Esophagus squamous epithelium (tissue), 5 donors: ENCODE results near the gene BIN2. TPM values are rescaled to one million over a fixed set of nuclear protein-coding genes. Genes with fewer than 3 reads are reported as not detected.

Source experiments
- DNase-seq: peaks from one replicate; lab custom pipeline; 2025; lab: John Stamatoyannopoulos, UW
- H3K27ac ChIP-seq, 4 donors: fragments of 200-600 bp; sonication (generic); one replicate each; pipeline ENCODE4 v1.5.1; 2016 to 2019; ENCODE audit warnings: mild to moderate bottlenecking in 1 of 4
- H3K27me3 ChIP-seq, 4 donors: fragments of 200-600 bp; sonication (generic); 1 replicate in 3 of 4; 2 replicates in 1 of 4; pipeline versions ENCODE4 v1.5.1 to v1.6.0; 2017 to 2021; ENCODE audit warnings: antibody characterized with exemption in 1 of 4
- H3K36me3 ChIP-seq, 3 donors: fragments of 200-600 bp; sonication (generic); one replicate each; pipeline ENCODE4 v1.5.1; 2016 to 2019
- H3K4me1 ChIP-seq, 3 donors: fragments of 200-600 bp; sonication (generic); one replicate each; pipeline ENCODE4 v1.5.1; 2017 to 2019
- H3K4me3 ChIP-seq, 4 donors: fragments of 200-600 bp; sonication (generic); 1 replicate in 3 of 4; 2 replicates in 1 of 4; pipeline ENCODE4 v1.5.1; 2016 to 2019; ENCODE audit warnings: mild to moderate bottlenecking in 2 of 4, moderate library complexity in 1 of 4
- H3K9me3 ChIP-seq, 3 donors: fragments of 200-600 bp; sonication (generic); one replicate each; pipeline ENCODE4 v1.5.1; 2016 to 2019
- CTCF ChIP-seq, 6 experiments: fragments of 450-650 bp in 4 of 6; fragments of 200-600 bp in 2 of 6; sonication (generic) in 2 of 6; IDR thresholded peaks; one replicate each; pipeline ENCODE4 v1.5.1; 2016 to 2019; ENCODE audit warnings: antibody characterized with exemption in 6 of 6, mild to moderate bottlenecking in 4 of 6, moderate library complexity in 4 of 6
- POLR2A ChIP-seq, 4 donors: fragments of 450-650 bp; IDR thresholded peaks; one replicate each; pipeline ENCODE4 v1.6.1; 2017; ENCODE audit warnings: antibody characterized with exemption in 4 of 4, mild to moderate bottlenecking in 4 of 4, moderate library complexity in 3 of 4
- WGBS, 2 donors: methylation state at CpG; one replicate each; pipeline ENCODE4 v1.1.5; 2018; 5-methylcytosine and 5-hydroxymethylcytosine counted together
- intact Hi-C: fragments of 100-400 bp; cut with DNase I; formaldehyde crosslinking; loops from one replicate; pipeline ENCODE4 v1.15.0; 2022
- total RNA-seq, 4 donors: library from RNA; depleted of rRNA; stranded (reverse); fragments of >200 nt; gene quantifications; one replicate each; pipeline ENCODE4 v1.1.0, GENCODE V29; 2016
- donor health status: DM: yes; HTN: yes; CAD: no.

Gene BIN2
- total RNA-seq, 4 donors from 2014 or later, result 1.7 to 5.5 (median 3.3) TPM

DNA sequence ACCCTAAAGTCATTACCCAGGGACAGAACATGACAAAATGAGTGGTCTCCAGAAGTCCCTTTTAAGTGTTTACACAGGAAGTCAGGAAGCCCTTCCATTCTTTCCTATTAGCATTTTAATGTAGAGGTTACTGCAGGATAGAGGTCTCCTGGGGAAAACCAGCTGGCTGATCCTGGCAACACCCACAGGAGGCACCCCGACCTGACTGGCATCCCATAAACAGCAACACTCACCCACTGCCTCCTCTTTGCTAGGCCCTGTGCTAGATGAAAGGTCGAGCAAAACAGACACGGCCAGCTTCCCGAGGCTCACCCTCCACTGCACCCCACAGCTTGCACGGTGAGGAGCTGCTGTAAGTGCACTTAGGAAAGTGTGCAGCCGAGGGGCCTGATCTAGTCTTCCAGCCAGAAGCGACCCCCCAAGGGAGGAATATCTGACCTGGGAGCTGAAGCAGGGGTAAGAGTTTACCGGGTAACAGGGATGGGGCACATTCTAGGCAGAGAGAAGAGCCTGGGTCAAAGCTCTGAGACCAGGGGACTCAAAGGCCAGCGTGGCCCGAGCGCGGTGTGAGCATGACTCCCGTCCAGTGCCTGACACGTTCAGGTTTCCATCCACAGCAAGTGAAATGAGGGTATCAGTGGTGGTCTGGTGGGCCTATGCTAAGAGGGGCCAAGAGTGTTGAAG lies 76.3 kb downstream of the BIN2 start:
- WGBS, 2 donors, result 78 to 86% methylated on average over 7 to 9 of the region's 14 CpGs
- intact Hi-C loops, result no loop called here
- DNase-seq, result no peak
- Histone ChIP-seq H3K27me3 (no peaks in the 10 kb centered on the region), H3K36me3 (peaks cover 3 to 87% (median 7%) of the 10 kb centered on the region in 3 donors), H3K9me3 (no peaks in the 10 kb centered on the region), H3K4me1 (peaks cover 0 to 28% (median 6%) of the 10 kb centered on the region in 3 donors), H3K4me3 (no peak overlapping the region), H3K27ac (no peak overlapping the region)
- TF ChIP-seq CTCF (IDR thresholded peaks at IDR 0.05) (no peak), POLR2A (IDR thresholded peaks at IDR 0.05) (no peak)

DNA sequence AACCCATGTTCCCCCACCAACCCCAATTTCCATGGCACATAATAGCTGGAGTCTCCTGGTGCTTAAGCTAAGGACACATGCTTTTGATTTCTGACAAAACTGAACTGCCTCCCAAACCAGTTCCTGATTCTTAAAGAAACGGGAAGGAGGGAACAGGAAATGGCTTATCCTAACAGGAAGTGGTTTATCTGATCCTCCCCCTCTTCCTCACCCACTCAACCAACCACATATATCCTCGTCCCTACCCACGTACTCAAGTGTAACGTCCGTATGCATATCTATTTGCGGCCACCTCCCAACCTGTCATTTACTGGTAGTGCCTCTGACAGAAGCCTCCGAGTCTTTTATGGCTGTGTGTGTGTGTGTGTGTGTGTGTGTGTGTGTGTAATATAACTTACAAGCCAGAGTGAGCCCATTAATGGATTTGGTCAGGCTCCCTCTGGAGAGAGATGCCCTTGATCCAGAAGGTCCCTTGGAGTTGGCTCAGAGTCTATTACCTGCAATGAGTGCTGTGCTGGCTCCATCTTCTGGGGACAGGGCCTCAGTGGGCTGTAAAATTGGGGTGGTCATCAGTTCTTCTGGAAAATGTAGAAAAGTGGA lies 77.6 kb downstream of the BIN2 start:
- peaks cover 9 to 89% (median 19%) of the 10 kb centered on the region in 3 donors for H3K36me3 ChIP-seq
- intact Hi-C loops, result no loop called here
- peaks cover 0 to 41% (median 12%) of the 10 kb centered on the region in 3 donors for H3K4me1 ChIP-seq
- WGBS, 2 donors, result 23 to 39% methylated on average over 7 of the region's 7 CpGs
- TF ChIP-seq POLR2A (IDR thresholded peaks at IDR 0.05), result no peak
- TF ChIP-seq CTCF (IDR thresholded peaks at IDR 0.05), result no peak
- no peak overlapping the region for H3K4me3 ChIP-seq
- H3K27ac ChIP-seq, result peak overlapping the region in 2 of 4 donors; percentile 6 to 18
- H3K9me3 ChIP-seq, result no peaks in the 10 kb centered on the region
- no peaks in the 10 kb centered on the region for H3K27me3 ChIP-seq
- DNase-seq, result no peak

GRCh38 chr12:51245476-51246253 lies 78.3 kb downstream of the BIN2 start:
- Histone ChIP-seq H3K27ac (peak overlapping the region in 2 of 4 donors; percentile 6 to 18), H3K4me3 (no peak overlapping the region), H3K36me3 (peaks cover 9 to 89% (median 22%) of the 10 kb centered on the region in 3 donors), H3K4me1 (peaks cover 4 to 48% (median 12%) of the 10 kb centered on the region in 3 donors), H3K9me3 (no peaks in the 10 kb centered on the region), H3K27me3 (no peaks in the 10 kb centered on the region)
- intact Hi-C loops, result no loop called here
- WGBS, 2 donors, result 87% methylated on average over 11 of the region's 11 CpGs
- no peak for DNase-seq
- no peak for TF ChIP-seq POLR2A (IDR thresholded peaks at IDR 0.05)
- no peak for TF ChIP-seq CTCF (IDR thresholded peaks at IDR 0.05)

- Histone ChIP-seq H3K9me3 (no peaks in the 10 kb centered on the region), H3K27me3 (no peaks in the 10 kb centered on the region), H3K36me3 (peaks cover 9 to 83% (median 22%) of the 10 kb centered on the region in 3 donors), H3K27ac (no peak overlapping the region), H3K4me3 (no peak overlapping the region), H3K4me1 (peaks cover 12 to 61% (median 13%) of the 10 kb centered on the region in 3 donors)
- TF ChIP-seq POLR2A (IDR thresholded peaks at IDR 0.05), result no peak
- 86 to 100% methylated on average over 3 to 4 of the region's 4 CpGs for WGBS, 2 donors
- no peak for DNase-seq
- intact Hi-C loops, result no loop called here
Observed at GRCh38 chr12:51244269-51244668, 79.7 kb downstream of the BIN2 start.

- H3K27me3 ChIP-seq, result no peaks in the 10 kb centered on the region
- peaks cover 12 to 65% (median 16%) of the 10 kb centered on the region in 3 donors for H3K4me1 ChIP-seq
- no peak for DNase-seq
- H3K9me3 ChIP-seq, result no peaks in the 10 kb centered on the region
- no peak overlapping the region for H3K4me3 ChIP-seq
- no peak for TF ChIP-seq CTCF (IDR thresholded peaks at IDR 0.05)
- TF ChIP-seq POLR2A (IDR thresholded peaks at IDR 0.05), result no peak
- 62 to 64% methylated on average over 7 of the region's 7 CpGs for WGBS, 2 donors
- intact Hi-C loops, result no loop called here
- peaks cover 9 to 70% (median 22%) of the 10 kb centered on the region in 3 donors for H3K36me3 ChIP-seq
- peak overlapping the region in 1 of 4 donors; percentile 11 for H3K27ac ChIP-seq
Observed at GRCh38 chr12:51242876-51243275, 81.1 kb downstream of the BIN2 start.
